SK-N-SH (cell line): ENCODE results near the gene TMEM190. TPM values are rescaled to one million over a fixed set of nuclear protein-coding genes. Genes with fewer than 3 reads are reported as not detected.

Experiments used
- CTCF ChIA-PET: fragments of 300-600, 350-600 bp; formaldehyde crosslinking; extraction: SDS; loops from one replicate; lab custom pipeline; 2021; lab: Yijun Ruan, JAX
- POLR2A ChIA-PET: fragments of 350-600 bp; sonication (Branson Sonifier 250); formaldehyde crosslinking; extraction: SDS; loops from one replicate; lab custom pipeline; 2020; ENCODE audit warnings: antibody characterized with exemption, inconsistent platforms; lab: Yijun Ruan, JAX
- DNase-seq: peaks from one replicate; pipeline ENCODE4 v3.0.0; 2012
- H2AFZ ChIP-seq: fragments of 200-600 bp; sonication (generic); 2 replicates; pipeline ENCODE4 v1.8.1; 2016; ENCODE audit warnings: antibody characterized with exemption, mild to moderate bottlenecking, low read depth
- H3F3A ChIP-seq: fragments of 200-600 bp; sonication (generic); replicated peaks from 2 replicates; pipeline ENCODE3; 2016; ENCODE audit warnings: antibody characterized with exemption, mild to moderate bottlenecking; ENCODE audit not compliant: insufficient read depth
- H3K27ac ChIP-seq, 2 experiments: fragments of 200-500 bp in 1 of 2; fragments of 200-600 bp in 1 of 2; sonication (Bioruptor generic) in 1 of 2; sonication (generic), shearing (Covaris generic) in 1 of 2; 2 replicates each; pipeline versions ENCODE4 v1.5.1 to v1.6.1; 2014 to 2016; ENCODE audit warnings: low read depth in 2 of 2, inconsistent platforms in 1 of 2, low read length in 1 of 2, mild to moderate bottlenecking in 1 of 2, mixed read lengths in 1 of 2
- H3K27me3 ChIP-seq: fragments of 200-600 bp; sonication (generic), shearing (Covaris generic); 2 replicates; pipeline ENCODE4 v1.6.1; 2016; ENCODE audit warnings: mixed run types; ENCODE audit not compliant: insufficient read depth
- H3K36me3 ChIP-seq, 2 experiments: fragments of 200-500 bp in 1 of 2; fragments of 200-600 bp in 1 of 2; sonication (Bioruptor generic) in 1 of 2; sonication (generic) in 1 of 2; replicated peaks in 1 of 2; 2 replicates each; pipeline versions ENCODE3 to v1.5.1; 2014 to 2016; ENCODE audit warnings: low read length in 1 of 2, mild to moderate bottlenecking in 1 of 2; ENCODE audit not compliant: insufficient read depth in 2 of 2, control insufficient read depth in 1 of 2
- H3K4me1 ChIP-seq, 2 experiments: fragments of 200-500 bp in 1 of 2; fragments of 200-600 bp in 1 of 2; sonication (Bioruptor generic) in 1 of 2; sonication (generic), shearing (Covaris generic) in 1 of 2; 2 replicates each; pipeline versions ENCODE4 v1.5.1 to v1.6.1; 2014 to 2016; ENCODE audit warnings: low read depth in 1 of 2, low read length in 1 of 2, mixed run types in 1 of 2; ENCODE audit not compliant: insufficient read depth in 2 of 2, control insufficient read depth in 1 of 2
- H3K4me2 ChIP-seq: fragments of 200-600 bp; sonication (generic), shearing (Covaris generic); 2 replicates; pipeline ENCODE4 v1.6.1; 2017; ENCODE audit warnings: mixed run types
- H3K4me3 ChIP-seq, 2 experiments: fragments of 200-500 bp in 1 of 2; fragments of 200-600 bp in 1 of 2; sonication (Bioruptor generic) in 1 of 2; sonication (generic), shearing (Covaris generic) in 1 of 2; 2 replicates each; pipeline versions ENCODE4 v1.5.1 to v1.8.1; 2014 to 2016; ENCODE audit warnings: low read depth in 2 of 2, inconsistent platforms in 1 of 2, low read length in 1 of 2, mild to moderate bottlenecking in 1 of 2, mixed read lengths in 1 of 2, moderate library complexity in 1 of 2
- H3K79me2 ChIP-seq: fragments of 200-600 bp; sonication (generic); 2 replicates; pipeline ENCODE4 v1.8.1; 2017; ENCODE audit warnings: mild to moderate bottlenecking; ENCODE audit not compliant: insufficient read depth
- H3K9ac ChIP-seq: fragments of 200-600 bp; sonication (generic); 2 replicates; pipeline ENCODE4 v1.6.1; 2017; ENCODE audit warnings: mixed run types
- H3K9me2 ChIP-seq: fragments of 200-600 bp; sonication (generic); 2 replicates; pipeline ENCODE4 v1.6.1; 2017; ENCODE audit warnings: mixed run types
- H3K9me3 ChIP-seq: fragments of 200-600 bp; sonication (generic); 2 replicates; pipeline ENCODE4 v1.6.1; 2017; ENCODE audit warnings: mixed run types, mild to moderate bottlenecking, moderate library complexity
- H4K20me1 ChIP-seq: fragments of 200-600 bp; sonication (generic); 2 replicates; pipeline ENCODE4 v1.6.1; 2017; ENCODE audit warnings: mild to moderate bottlenecking, mixed run types; ENCODE audit not compliant: insufficient read depth
- CHD2 ChIP-seq: fragments of 150-350 bp; IDR thresholded peaks from 2 replicates; pipeline ENCODE4 v1.6.1; 2018; ENCODE audit warnings: low read length; ENCODE audit not compliant: partially characterized antibody
- ELF1 ChIP-seq: IDR thresholded peaks from 2 replicates; pipeline ENCODE4 v1.4.0; 2012
- EZH2phosphoT487 ChIP-seq: fragments of 200-600 bp; sonication (generic); IDR thresholded peaks from 2 replicates; pipeline ENCODE4 v1.6.1; 2017; ENCODE audit warnings: low read depth, mixed run types, mild to moderate bottlenecking, antibody characterized with exemption, moderate library complexity, borderline replicate concordance
- FOSL2 ChIP-seq: IDR thresholded peaks from 2 replicates; pipeline ENCODE4 v1.4.0; 2012; ENCODE audit warnings: low read depth, mild to moderate bottlenecking, moderate library complexity, borderline replicate concordance
- FOXJ3 ChIP-seq: sonication (generic); formaldehyde crosslinking; IDR thresholded peaks from 2 replicates; pipeline ENCODE4 v1.5.1; 2020; ENCODE audit warnings: mild to moderate bottlenecking, missing genetic modification reagents
- FOXM1 ChIP-seq: IDR thresholded peaks from 2 replicates; pipeline ENCODE4 v1.4.0; 2012; ENCODE audit warnings: low read depth, mild to moderate bottlenecking
- GABPA ChIP-seq: IDR thresholded peaks from 2 replicates; pipeline ENCODE4 v1.4.0; 2012; ENCODE audit warnings: low read depth, mild to moderate bottlenecking
- GATA2 ChIP-seq: sonication (generic); formaldehyde crosslinking; IDR thresholded peaks from 2 replicates; pipeline ENCODE4 v1.5.0; 2020; ENCODE audit warnings: mild to moderate bottlenecking, missing genetic modification reagents
- MXI1 ChIP-seq: IDR thresholded peaks from 2 replicates; pipeline ENCODE4 v1.6.1; 2012; ENCODE audit warnings: mild to moderate bottlenecking, low read depth, low read length, improper control_type of control experiment
- NFIC ChIP-seq: IDR thresholded peaks from 2 replicates; pipeline ENCODE4 v1.4.0; 2012; ENCODE audit warnings: borderline replicate concordance
- POLR2AphosphoS5 ChIP-seq: IDR thresholded peaks from 2 replicates; pipeline ENCODE4 v1.6.1; 2012; ENCODE audit warnings: low read depth, low read length
- RAD21 ChIP-seq: IDR thresholded peaks from 2 replicates; pipeline ENCODE4 v1.6.1; 2012; ENCODE audit warnings: mild to moderate bottlenecking, low read length
- RCOR1 ChIP-seq: fragments of 150-350 bp; IDR thresholded peaks from 2 replicates; pipeline ENCODE4 v1.6.1; 2017; ENCODE audit warnings: antibody characterized with exemption, low read length
- RFX5 ChIP-seq: IDR thresholded peaks from 2 replicates; pipeline ENCODE4 v1.6.1; 2012; ENCODE audit warnings: mild to moderate bottlenecking, improper control_type of control experiment, low read length
- RXRA ChIP-seq: IDR thresholded peaks from 2 replicates; pipeline ENCODE4 v1.4.0; 2012; ENCODE audit warnings: low read depth, mild to moderate bottlenecking, borderline replicate concordance
- SIN3A ChIP-seq: IDR thresholded peaks from 2 replicates; pipeline ENCODE4 v1.6.1; 2012; ENCODE audit warnings: low read depth, mild to moderate bottlenecking, low read length, moderate library complexity, borderline replicate concordance
- TAF1 ChIP-seq: IDR thresholded peaks from 2 replicates; pipeline ENCODE4 v1.6.1; 2012; ENCODE audit warnings: low read depth, mild to moderate bottlenecking, low read length, moderate library complexity, borderline replicate concordance
- TCF12 ChIP-seq: IDR thresholded peaks from 2 replicates; pipeline ENCODE4 v1.4.0; 2012
- USF2 ChIP-seq: fragments of 150-350 bp; IDR thresholded peaks from 2 replicates; pipeline ENCODE4 v1.6.1; 2017; ENCODE audit warnings: antibody characterized with exemption, low read length, low read depth, borderline replicate concordance
- YY1 ChIP-seq: IDR thresholded peaks from 2 replicates; pipeline ENCODE4 v1.4.0; 2012; ENCODE audit warnings: low read depth, mild to moderate bottlenecking
- ZBTB33 ChIP-seq: IDR thresholded peaks from 2 replicates; pipeline ENCODE4 v1.4.0; 2012; ENCODE audit warnings: low read depth, borderline replicate concordance
- WGBS: methylation state at CpG from one replicate; pipeline ENCODE4 v1.1.6; 2017; ENCODE audit warnings: low lambda C conversion rate; 5-methylcytosine and 5-hydroxymethylcytosine counted together
- polyA plus RNA-seq, 3 experiments: library from polyadenylated mRNA; depleted of rRNA; stranded (reverse); fragments of >200 nt; gene quantifications; 2 replicates each; pipeline ENCODE4 v1.2.3, GENCODE V29; 2012
- TF ChIP-seq, protein P1 (sequence below): IDR thresholded peaks from 2 replicates; pipeline ENCODE4 v1.6.1; 2012; ENCODE audit warnings: mild to moderate bottlenecking, low read depth, low read length, moderate library complexity
- TF ChIP-seq, protein P2 (sequence below): IDR thresholded peaks from 2 replicates; pipeline ENCODE4 v1.4.0; 2012; ENCODE audit warnings: low read depth
- TF ChIP-seq, protein P3 (sequence below): fragments of 200-600 bp; sonication (generic); IDR thresholded peaks from 2 replicates; pipeline ENCODE4 v1.6.1; 2017; ENCODE audit warnings: antibody characterized with exemption, mild to moderate bottlenecking, moderate library complexity

TMEM190 gene
- polyA plus RNA-seq, 1 of the 3 experiments (the other 2 are of a cell fraction), result 0.77 TPM

DNA sequence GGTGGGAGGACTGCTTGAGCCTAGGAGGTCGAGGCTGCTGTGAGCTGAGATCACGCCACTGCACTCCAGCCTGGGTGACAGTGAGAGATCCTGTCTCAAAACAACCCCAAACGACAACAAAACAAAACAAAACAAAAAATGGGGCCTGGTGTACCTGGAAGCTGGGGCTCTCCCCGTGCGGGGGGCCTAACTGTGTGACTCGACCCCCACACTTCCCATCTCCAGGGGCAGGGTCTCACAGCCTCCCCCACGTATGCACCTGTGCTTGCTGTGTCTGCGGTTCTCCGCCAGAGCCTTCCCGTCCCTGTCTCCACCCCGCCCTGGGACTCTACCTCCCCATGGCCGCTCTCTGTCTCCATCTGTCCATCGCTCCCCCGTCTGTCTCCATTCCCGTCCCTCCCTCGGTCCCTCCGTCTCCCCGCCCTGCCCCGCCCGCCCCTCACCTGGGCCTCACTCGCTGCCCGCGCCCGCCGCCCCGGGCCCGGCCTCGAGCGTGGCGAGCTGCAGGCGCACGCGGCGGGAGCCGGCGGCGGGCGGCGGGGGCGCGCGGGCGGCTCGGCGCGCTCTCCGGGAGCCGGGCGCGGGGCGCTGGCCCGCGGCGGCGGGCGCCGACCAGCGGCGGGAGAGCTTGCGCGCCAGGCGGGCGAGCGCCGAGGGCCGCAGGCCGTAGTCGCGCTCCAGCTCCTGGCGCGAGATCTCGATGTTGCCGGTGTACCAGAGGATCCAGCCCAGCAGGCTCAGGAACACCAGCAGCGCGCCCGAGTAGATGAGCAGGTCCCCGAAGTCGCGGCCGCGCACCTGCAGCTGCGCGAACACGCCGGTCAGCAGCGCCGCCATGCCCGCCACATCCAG, 6.9 kb downstream of the TMEM190 start:
- WGBS, result 25% methylated on average over 33 of the region's 88 CpGs
- CTCF ChIA-PET, result interaction anchor here (0.6 to 2.9 kb wide), 26 partner anchors 10 to 271 kb away, joined by 3 to 33 read pairs (median 4); partner anchors contain the start of genes DNAAF3, IL11 and KMT5C
- Histone ChIP-seq H3K36me3 (peaks cover 17 to 25% of the 10 kb centered on the region in 2 experiments), H3K4me1 (peaks cover 15 to 38% of the 10 kb centered on the region in 2 experiments; a peak in 3 of 4 replicates), H3K9me3 (no peaks in the 10 kb centered on the region), H3K4me3 (peak overlapping the region in 1 of 2 experiments; percentile 86; a peak in 2 of 4 replicates), H3K9me2 (no peaks in the 10 kb centered on the region), H4K20me1 (peaks cover 26% of the 10 kb centered on the region), H3K9ac (no peak overlapping the region), H2AFZ (no peak overlapping the region), H3K27ac (peak overlapping the region in 1 of 2 experiments; percentile 98; a peak in 2 of 4 replicates), H3K27me3 (no peaks in the 10 kb centered on the region), H3K4me2 (peak overlapping the region; percentile 59), H3K79me2 (peaks cover 27% of the 10 kb centered on the region), H3F3A (peaks cover 9% of the 10 kb centered on the region)
- DNase-seq, result peak; percentile 88
- POLR2A ChIA-PET, result interaction anchor here (0.6 to 1.9 kb wide), 9 partner anchors 15 to 167 kb away, joined by 3 to 12 read pairs (median 3); partner anchors contain the start of genes KMT5C, UBE2S and ZNF628
- TF ChIP-seq EZH2phosphoT487 (no peak), NFIC (no peak), GABPA (no peak), GATA2 (no peak), SIN3A (no peak), TAF1 (no peak), USF2 (no peak), YY1 (no peak), FOXJ3 (CRISPR knock-in tag) (no peak), FOSL2 (no peak), MXI1 (no peak), RAD21 (peak; percentile 38), TCF12 (no peak), RCOR1 (no peak), ELF1 (no peak), RFX5 (no peak), ZBTB33 (no peak), RXRA (no peak), POLR2AphosphoS5 (no peak), FOXM1 (no peak), CHD2 (peak; percentile 62)
- TF ChIP-seq, protein P1, sequence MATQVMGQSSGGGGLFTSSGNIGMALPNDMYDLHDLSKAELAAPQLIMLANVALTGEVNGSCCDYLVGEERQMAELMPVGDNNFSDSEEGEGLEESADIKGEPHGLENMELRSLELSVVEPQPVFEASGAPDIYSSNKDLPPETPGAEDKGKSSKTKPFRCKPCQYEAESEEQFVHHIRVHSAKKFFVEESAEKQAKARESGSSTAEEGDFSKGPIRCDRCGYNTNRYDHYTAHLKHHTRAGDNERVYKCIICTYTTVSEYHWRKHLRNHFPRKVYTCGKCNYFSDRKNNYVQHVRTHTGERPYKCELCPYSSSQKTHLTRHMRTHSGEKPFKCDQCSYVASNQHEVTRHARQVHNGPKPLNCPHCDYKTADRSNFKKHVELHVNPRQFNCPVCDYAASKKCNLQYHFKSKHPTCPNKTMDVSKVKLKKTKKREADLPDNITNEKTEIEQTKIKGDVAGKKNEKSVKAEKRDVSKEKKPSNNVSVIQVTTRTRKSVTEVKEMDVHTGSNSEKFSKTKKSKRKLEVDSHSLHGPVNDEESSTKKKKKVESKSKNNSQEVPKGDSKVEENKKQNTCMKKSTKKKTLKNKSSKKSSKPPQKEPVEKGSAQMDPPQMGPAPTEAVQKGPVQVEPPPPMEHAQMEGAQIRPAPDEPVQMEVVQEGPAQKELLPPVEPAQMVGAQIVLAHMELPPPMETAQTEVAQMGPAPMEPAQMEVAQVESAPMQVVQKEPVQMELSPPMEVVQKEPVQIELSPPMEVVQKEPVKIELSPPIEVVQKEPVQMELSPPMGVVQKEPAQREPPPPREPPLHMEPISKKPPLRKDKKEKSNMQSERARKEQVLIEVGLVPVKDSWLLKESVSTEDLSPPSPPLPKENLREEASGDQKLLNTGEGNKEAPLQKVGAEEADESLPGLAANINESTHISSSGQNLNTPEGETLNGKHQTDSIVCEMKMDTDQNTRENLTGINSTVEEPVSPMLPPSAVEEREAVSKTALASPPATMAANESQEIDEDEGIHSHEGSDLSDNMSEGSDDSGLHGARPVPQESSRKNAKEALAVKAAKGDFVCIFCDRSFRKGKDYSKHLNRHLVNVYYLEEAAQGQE, result no peak
- TF ChIP-seq, protein P2, sequence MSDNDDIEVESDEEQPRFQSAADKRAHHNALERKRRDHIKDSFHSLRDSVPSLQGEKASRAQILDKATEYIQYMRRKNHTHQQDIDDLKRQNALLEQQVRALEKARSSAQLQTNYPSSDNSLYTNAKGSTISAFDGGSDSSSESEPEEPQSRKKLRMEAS, result peak; percentile 45; the same call in 1 of the 2 replicates
- TF ChIP-seq, protein P3, sequence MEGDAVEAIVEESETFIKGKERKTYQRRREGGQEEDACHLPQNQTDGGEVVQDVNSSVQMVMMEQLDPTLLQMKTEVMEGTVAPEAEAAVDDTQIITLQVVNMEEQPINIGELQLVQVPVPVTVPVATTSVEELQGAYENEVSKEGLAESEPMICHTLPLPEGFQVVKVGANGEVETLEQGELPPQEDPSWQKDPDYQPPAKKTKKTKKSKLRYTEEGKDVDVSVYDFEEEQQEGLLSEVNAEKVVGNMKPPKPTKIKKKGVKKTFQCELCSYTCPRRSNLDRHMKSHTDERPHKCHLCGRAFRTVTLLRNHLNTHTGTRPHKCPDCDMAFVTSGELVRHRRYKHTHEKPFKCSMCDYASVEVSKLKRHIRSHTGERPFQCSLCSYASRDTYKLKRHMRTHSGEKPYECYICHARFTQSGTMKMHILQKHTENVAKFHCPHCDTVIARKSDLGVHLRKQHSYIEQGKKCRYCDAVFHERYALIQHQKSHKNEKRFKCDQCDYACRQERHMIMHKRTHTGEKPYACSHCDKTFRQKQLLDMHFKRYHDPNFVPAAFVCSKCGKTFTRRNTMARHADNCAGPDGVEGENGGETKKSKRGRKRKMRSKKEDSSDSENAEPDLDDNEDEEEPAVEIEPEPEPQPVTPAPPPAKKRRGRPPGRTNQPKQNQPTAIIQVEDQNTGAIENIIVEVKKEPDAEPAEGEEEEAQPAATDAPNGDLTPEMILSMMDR, result peak; percentile 16; the same call in 1 of the 2 replicates
